HepG2 (cell line): ENCODE results near the gene NMRAL1. TPM values are rescaled to one million over a fixed set of nuclear protein-coding genes. Genes with fewer than 3 reads are reported as not detected.
A peak's percentile ranks its signal among the peaks of the same experiment; 100 is the strongest.

ENCODE experiments used
- ATM ChIP-seq: fragments of 450-650 bp; IDR thresholded peaks from 2 replicates; pipeline ENCODE4 v1.7.1; 2017; ENCODE audit warnings: mild to moderate bottlenecking, borderline replicate concordance
- HOXA7 ChIP-seq: sonication (generic); formaldehyde crosslinking; IDR thresholded peaks from 2 replicates; pipeline ENCODE4 v1.8.1; 2022; ENCODE audit warnings: mild to moderate bottlenecking, missing genetic modification reagents, moderate library complexity
- RBM39 ChIP-seq: fragments of 200-400 bp; formaldehyde crosslinking; IDR thresholded peaks from one replicate; pipeline ENCODE4 v1.6.1; 2018; ENCODE audit warnings: antibody characterized with exemption, mild to moderate bottlenecking, low read depth, low read length; ENCODE audit not compliant: poor library complexity, severe bottlenecking
- RFXANK ChIP-seq: IDR thresholded peaks from 2 replicates; pipeline ENCODE4 v1.6.1; 2016
- ZBTB44 ChIP-seq: sonication (generic); formaldehyde crosslinking; IDR thresholded peaks from 2 replicates; pipeline ENCODE4 v1.4.0; 2020; ENCODE audit warnings: missing genetic modification reagents
- ZNF800 ChIP-seq: sonication (generic); formaldehyde crosslinking; IDR thresholded peaks from 2 replicates; pipeline ENCODE4 v1.4.0; 2020; ENCODE audit warnings: missing genetic modification reagents
- polyA plus RNA-seq, 8 experiments: library from polyadenylated mRNA; depleted of rRNA in 3 of 8; stranded (reverse) in 7 of 8; unstranded in 1 of 8; fragments of >200 nt; fragmentation: Illumina TruSeq in 4 of 8; extraction: Trizol in 4 of 8; gene quantifications; 2 replicates each; pipeline versions ENCODE4 v1.2.1 to v1.2.3, GENCODE V29; 2011 to 2016; ENCODE audit warnings: low read depth in 4 of 8, missing spikeins in 1 of 8, mixed read lengths in 1 of 8; ENCODE audit not compliant: insufficient read depth in 1 of 8
- total RNA-seq, 5 experiments: library from RNA; depleted of rRNA; stranded (reverse); fragments of >200 nt; fragmentation: Illumina TruSeq; extraction: Trizol; gene quantifications; 2 replicates each; pipeline ENCODE4 v1.2.3, GENCODE V29; 2016; ENCODE audit warnings: low read depth in 1 of 5
- TF ChIP-seq, protein P1 (sequence below): sonication (generic); formaldehyde crosslinking; IDR thresholded peaks from 2 replicates; pipeline ENCODE4 v1.9.0; 2022; ENCODE audit warnings: missing genetic modification reagents, mild to moderate bottlenecking, borderline replicate concordance

Gene NMRAL1
- total and polyA plus RNA-seq, 2 of the 13 experiments (the other 11 are each of a cell fraction or from before 2014, with no cell fraction given) = 30.8 to 33.1 TPM

DNA sequence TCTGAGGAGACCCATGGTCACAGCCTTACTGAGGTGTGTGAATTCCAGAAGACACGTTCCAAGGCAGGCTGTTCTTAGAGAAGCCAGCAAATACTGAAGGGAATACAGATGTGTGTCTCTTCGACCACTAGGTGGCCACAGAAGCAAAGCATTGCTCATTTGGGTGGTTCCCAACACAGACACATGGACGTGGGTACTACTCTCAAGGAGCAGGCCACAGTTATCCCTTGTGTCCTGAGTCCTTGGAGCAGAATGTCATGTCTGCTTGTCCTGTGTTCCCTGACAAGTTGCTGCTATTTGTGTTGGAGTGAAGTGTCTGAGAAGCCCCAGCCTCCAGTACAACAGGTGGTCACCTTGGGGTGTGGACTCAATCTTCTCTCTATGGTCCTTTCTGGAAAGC is 32.0 kb upstream of the NMRAL1 start (continued):
- TF ChIP-seq ZNF800 (CRISPR knock-in tag) (no peak), RBM39 (no peak), HOXA7 (CRISPR knock-in tag) (no peak), ZBTB44 (CRISPR knock-in tag) (no peak), RFXANK (CRISPR knock-in tag) (no peak), ATM (no peak)
- TF ChIP-seq, protein P1, sequence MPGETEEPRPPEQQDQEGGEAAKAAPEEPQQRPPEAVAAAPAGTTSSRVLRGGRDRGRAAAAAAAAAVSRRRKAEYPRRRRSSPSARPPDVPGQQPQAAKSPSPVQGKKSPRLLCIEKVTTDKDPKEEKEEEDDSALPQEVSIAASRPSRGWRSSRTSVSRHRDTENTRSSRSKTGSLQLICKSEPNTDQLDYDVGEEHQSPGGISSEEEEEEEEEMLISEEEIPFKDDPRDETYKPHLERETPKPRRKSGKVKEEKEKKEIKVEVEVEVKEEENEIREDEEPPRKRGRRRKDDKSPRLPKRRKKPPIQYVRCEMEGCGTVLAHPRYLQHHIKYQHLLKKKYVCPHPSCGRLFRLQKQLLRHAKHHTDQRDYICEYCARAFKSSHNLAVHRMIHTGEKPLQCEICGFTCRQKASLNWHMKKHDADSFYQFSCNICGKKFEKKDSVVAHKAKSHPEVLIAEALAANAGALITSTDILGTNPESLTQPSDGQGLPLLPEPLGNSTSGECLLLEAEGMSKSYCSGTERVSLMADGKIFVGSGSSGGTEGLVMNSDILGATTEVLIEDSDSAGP (CRISPR knock-in tag) = 0 out of 2 replicates have a peak, but pooled peaks have one; percentile 25
